Calu3 (cell line): ENCODE data around the gene SIGLECL1. TPM values are rescaled to one million over a fixed set of nuclear protein-coding genes. Genes with fewer than 3 reads are reported as not detected.

Experiments
- BruUV-seq: library from RNA; stranded (reverse); fragments of 400-500 nt; replicated peaks from 2 replicates; lab custom pipeline; 2021; lab: Mats Ljungman, UMichigan
- CTCF ChIA-PET: fragments of 300-600 bp; sonication (Branson Sonifier 250); formaldehyde crosslinking; loops from one replicate; lab custom pipeline; 2022; ENCODE audit warnings: antibody characterized with exemption; lab: Charles Lee
- DNase-seq: peaks from one replicate; pipeline ENCODE4 v3.0.0; 2022
- H3K27ac Mint-ChIP-seq: one replicate; pipeline ENCODE4 v1.8.0; 2022; ENCODE audit warnings: mixed read lengths; ENCODE audit not compliant: unreplicated experiment
- H3K27me3 Mint-ChIP-seq: one replicate; pipeline ENCODE4 v1.8.0; 2022; ENCODE audit warnings: mixed read lengths; ENCODE audit not compliant: unreplicated experiment
- H3K36me3 Mint-ChIP-seq: one replicate; pipeline ENCODE4 v1.8.0; 2022; ENCODE audit warnings: mild to moderate bottlenecking, moderate library complexity, mixed read lengths; ENCODE audit not compliant: insufficient read depth, unreplicated experiment
- H3K4me1 Mint-ChIP-seq: one replicate; pipeline ENCODE4 v1.8.0; 2022; ENCODE audit warnings: mild to moderate bottlenecking, low read depth, mixed read lengths; ENCODE audit not compliant: unreplicated experiment
- H3K4me3 Mint-ChIP-seq: one replicate; pipeline ENCODE4 v1.8.0; 2022; ENCODE audit warnings: mild to moderate bottlenecking, low read depth, moderate library complexity, mixed read lengths; ENCODE audit not compliant: unreplicated experiment
- H3K9me3 Mint-ChIP-seq: one replicate; pipeline ENCODE4 v1.8.0; 2022; ENCODE audit warnings: low read depth, mixed read lengths; ENCODE audit not compliant: unreplicated experiment
- intact Hi-C: fragments of 100-400 bp; cut with micrococcal nuclease; formaldehyde crosslinking; loops from one replicate; pipeline ENCODE4 v1.10.0; 2022; ENCODE audit not compliant: unreplicated experiment
- total RNA-seq: library from RNA; stranded (reverse); gene quantifications from 2 replicates; pipeline ENCODE4 v1.2.3, GENCODE V29; 2022
- TF ChIP-seq, protein P1 (sequence below): fragments of 200-600 bp; IDR thresholded peaks from one replicate; pipeline ENCODE4 v1.8.0; 2022; ENCODE audit warnings: antibody characterized with exemption; ENCODE audit not compliant: unreplicated experiment

SIGLECL1 gene
- total RNA-seq, 1 experiment from 2014 or later: not detected

DNA sequence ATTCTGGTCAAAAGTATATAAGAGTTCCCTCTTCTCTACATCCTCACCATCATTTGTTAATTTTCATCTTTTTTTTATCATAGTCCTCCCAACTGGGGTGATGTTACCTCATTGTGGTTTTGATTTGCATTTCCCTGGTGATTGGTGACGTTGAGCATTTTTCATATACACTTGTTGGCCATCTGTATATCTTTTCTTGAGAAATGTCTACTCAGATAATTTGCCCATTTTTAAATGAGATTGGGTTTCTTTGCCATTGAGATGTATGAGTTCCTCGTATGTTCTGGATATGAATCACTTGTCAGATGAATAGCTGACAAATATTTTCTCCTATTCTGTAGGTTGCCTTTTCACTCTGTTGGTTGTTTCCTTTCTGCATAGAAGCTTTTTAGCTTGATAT is 23.6 kb upstream of the SIGLECL1 start:
- H3K9me3 Mint-ChIP-seq: no peaks in the 10 kb centered on the region
- peaks cover 96% of the 10 kb centered on the region for H3K27me3 Mint-ChIP-seq
- no peak overlapping the region for H3K27ac Mint-ChIP-seq
- DNase-seq: no peak
- no peaks in the 10 kb centered on the region for H3K36me3 Mint-ChIP-seq
- CTCF ChIA-PET: no interaction called here
- TF ChIP-seq, protein P1, sequence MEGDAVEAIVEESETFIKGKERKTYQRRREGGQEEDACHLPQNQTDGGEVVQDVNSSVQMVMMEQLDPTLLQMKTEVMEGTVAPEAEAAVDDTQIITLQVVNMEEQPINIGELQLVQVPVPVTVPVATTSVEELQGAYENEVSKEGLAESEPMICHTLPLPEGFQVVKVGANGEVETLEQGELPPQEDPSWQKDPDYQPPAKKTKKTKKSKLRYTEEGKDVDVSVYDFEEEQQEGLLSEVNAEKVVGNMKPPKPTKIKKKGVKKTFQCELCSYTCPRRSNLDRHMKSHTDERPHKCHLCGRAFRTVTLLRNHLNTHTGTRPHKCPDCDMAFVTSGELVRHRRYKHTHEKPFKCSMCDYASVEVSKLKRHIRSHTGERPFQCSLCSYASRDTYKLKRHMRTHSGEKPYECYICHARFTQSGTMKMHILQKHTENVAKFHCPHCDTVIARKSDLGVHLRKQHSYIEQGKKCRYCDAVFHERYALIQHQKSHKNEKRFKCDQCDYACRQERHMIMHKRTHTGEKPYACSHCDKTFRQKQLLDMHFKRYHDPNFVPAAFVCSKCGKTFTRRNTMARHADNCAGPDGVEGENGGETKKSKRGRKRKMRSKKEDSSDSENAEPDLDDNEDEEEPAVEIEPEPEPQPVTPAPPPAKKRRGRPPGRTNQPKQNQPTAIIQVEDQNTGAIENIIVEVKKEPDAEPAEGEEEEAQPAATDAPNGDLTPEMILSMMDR: no peak
- no peaks in the 10 kb centered on the region for H3K4me1 Mint-ChIP-seq
- no TSS peak for BruUV-seq
- no peak overlapping the region for H3K4me3 Mint-ChIP-seq
- intact Hi-C loops: no loop called here

DNA sequence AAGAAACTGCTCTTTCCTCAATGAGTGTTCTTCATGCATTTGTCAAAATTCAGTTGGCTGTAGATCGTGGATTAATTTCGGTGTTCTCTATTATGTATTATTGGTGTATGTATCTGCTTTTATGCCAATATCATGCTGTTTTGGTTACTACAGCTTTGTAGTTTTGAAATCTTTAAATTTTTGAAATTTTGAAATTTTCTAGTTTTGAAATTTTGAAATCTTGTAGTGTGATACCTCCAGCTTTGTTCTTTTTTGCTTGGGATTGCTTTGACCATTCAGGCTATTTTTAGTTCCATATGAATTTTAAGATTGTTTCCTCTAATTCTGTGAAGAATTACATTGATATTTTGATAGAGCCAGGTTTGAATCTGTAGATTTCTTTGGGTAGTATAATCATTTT is 22.9 kb upstream of the SIGLECL1 start:
- no TSS peak for BruUV-seq
- H3K9me3 Mint-ChIP-seq: no peaks in the 10 kb centered on the region
- peaks cover 100% of the 10 kb centered on the region for H3K27me3 Mint-ChIP-seq
- TF ChIP-seq, protein P1: no peak
- no peaks in the 10 kb centered on the region for H3K36me3 Mint-ChIP-seq
- H3K4me3 Mint-ChIP-seq: no peak overlapping the region
- CTCF ChIA-PET: no interaction called here
- DNase-seq: no peak
- H3K27ac Mint-ChIP-seq: no peak overlapping the region
- no peaks in the 10 kb centered on the region for H3K4me1 Mint-ChIP-seq
- intact Hi-C loops: no loop called here

DNA sequence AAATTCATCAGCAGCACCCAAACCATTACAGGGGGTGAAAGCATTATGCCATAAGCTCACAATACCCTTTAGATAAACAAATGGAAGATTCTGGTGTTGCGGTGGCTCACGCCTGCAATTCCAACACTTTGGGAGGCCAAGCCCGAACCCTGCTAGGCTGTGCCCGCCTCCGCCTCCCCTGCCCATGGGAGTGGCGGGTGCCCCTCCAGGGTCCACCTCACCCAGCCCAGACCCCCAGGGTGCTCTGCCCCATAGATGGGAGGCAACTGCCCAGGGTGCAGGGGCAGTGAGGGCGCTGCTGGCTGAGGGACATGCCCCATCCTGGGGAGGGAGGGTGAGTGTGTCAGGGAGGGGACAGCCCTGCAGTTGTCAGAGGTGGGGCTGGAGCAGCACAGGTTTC is 10.0 kb upstream of the SIGLECL1 start:
- peaks cover 4% of the 10 kb centered on the region for H3K9me3 Mint-ChIP-seq
- no peaks in the 10 kb centered on the region for H3K27me3 Mint-ChIP-seq
- H3K4me1 Mint-ChIP-seq: peaks cover 7% of the 10 kb centered on the region
- no peak overlapping the region for H3K27ac Mint-ChIP-seq
- DNase-seq: no peak
- TF ChIP-seq, protein P1: no peak
- no peak overlapping the region for H3K4me3 Mint-ChIP-seq
- intact Hi-C loops: no loop called here
- no peaks in the 10 kb centered on the region for H3K36me3 Mint-ChIP-seq
- CTCF ChIA-PET: no interaction called here
- no TSS peak for BruUV-seq

DNA sequence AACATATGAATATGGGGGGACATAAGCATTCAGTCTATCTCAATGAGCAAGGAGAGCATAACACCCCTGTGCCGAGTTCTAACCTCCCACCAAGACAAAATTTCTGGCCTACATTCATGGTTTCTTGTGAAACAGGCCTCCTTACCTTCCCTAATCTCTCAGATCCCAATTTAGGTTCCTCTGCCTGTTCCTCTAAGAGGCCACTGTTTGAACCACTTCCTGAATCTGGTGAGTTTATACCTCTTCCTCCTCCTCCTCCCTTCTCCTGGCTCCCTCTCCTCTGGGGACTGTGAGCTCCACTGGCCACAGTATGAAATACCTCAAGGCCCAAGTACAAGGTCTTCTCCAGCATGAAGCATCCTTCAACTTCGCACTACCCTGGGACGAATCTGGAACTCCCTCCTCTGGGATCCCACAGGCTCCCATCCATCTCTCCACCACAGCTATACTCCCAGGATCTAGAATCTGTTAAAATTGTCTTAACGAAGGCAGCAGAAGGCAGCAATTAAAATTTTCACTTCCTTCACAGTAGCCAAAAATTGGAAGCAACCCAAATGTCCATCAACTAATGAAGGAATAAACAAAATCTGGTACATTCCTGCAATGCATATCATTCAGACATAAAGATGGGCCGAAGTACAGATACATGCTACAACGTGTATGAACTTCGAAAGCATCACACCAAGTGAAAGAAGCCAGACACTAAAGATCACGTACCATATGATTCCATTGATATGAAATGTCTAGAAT is 7.8 kb upstream of the SIGLECL1 start:
- Mint-ChIP-seq H3K27me3 (no peaks in the 10 kb centered on the region), H3K4me3 (no peak overlapping the region), H3K9me3 (peaks cover 4% of the 10 kb centered on the region), H3K4me1 (peaks cover 20% of the 10 kb centered on the region), H3K36me3 (no peaks in the 10 kb centered on the region), H3K27ac (no peak overlapping the region)
- BruUV-seq: no TSS peak
- DNase-seq: no peak
- TF ChIP-seq, protein P1: no peak
- intact Hi-C loops: no loop called here
- CTCF ChIA-PET: interaction anchor here (0.6 kb wide), 1 partner anchor 1163 kb away, joined by 7 read pairs; no protein-coding TSS in a partner anchor
